Measurements from ENCODE around the gene OXLD1.

OXLD1 gene

GRCh38 chr17:81665205-81666091, 957 bp downstream of the OXLD1 start:
- ChIA-PET POLR2A (interaction anchor here (0.5 kb wide), 1 partner anchor 534 kb away, joined by 3 read pairs; no protein-coding TSS in a partner anchor), CTCF (interaction anchor here (0.6 to 3.9 kb wide), 4 partner anchors 9 to 38 kb away, joined by 3 to 16 read pairs (median 4); partner anchors contain the start of genes MRPL12 and PDE6G)
- DNase-seq (ENCODE audit: extremely low spot score), result peak; percentile 63
- TF ChIP-seq, protein P1, sequence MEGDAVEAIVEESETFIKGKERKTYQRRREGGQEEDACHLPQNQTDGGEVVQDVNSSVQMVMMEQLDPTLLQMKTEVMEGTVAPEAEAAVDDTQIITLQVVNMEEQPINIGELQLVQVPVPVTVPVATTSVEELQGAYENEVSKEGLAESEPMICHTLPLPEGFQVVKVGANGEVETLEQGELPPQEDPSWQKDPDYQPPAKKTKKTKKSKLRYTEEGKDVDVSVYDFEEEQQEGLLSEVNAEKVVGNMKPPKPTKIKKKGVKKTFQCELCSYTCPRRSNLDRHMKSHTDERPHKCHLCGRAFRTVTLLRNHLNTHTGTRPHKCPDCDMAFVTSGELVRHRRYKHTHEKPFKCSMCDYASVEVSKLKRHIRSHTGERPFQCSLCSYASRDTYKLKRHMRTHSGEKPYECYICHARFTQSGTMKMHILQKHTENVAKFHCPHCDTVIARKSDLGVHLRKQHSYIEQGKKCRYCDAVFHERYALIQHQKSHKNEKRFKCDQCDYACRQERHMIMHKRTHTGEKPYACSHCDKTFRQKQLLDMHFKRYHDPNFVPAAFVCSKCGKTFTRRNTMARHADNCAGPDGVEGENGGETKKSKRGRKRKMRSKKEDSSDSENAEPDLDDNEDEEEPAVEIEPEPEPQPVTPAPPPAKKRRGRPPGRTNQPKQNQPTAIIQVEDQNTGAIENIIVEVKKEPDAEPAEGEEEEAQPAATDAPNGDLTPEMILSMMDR (IDR thresholded peaks at IDR 0.05; ENCODE audit: control extremely low read depth, extremely low read depth, low read depth, missing control alignments), result no peak

- ChIA-PET CTCF (interaction anchor here (0.9 kb wide), 1 partner anchor 13 kb away, joined by 3 read pairs; no protein-coding TSS in a partner anchor), POLR2A (no interaction called here)
- TF ChIP-seq, protein P1 (IDR thresholded peaks at IDR 0.05; ENCODE audit: control extremely low read depth, extremely low read depth, low read depth, missing control alignments), result no peak
- DNase-seq (ENCODE audit: extremely low spot score), result no peak
Measured at GRCh38 chr17:81664051-81664470, 2.3 kb downstream of the OXLD1 start.

DNA sequence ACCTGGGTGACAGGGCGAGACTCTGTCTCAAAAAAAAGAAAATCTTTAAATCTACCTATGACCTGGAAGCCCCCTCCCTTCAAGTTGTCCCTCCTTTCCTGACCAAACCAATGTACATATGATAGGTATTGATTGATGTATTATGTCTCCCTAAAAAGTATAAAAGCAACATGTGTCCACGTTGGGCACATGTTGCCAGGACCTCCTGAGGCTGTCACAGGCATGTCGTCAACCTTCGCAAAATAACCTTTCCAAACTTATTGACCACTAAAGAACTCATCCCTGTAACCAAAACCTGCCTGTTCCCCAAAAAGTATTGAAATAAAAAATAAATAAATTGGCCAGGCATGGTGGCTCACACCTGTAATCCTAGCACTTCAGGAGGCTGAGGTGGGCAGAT, 4.4 kb downstream of the OXLD1 start:
- TF ChIP-seq, protein P1 (IDR thresholded peaks at IDR 0.05; ENCODE audit: control extremely low read depth, extremely low read depth, low read depth, missing control alignments), result no peak
- ChIA-PET CTCF (no interaction called here), POLR2A (interaction anchor here (0.5 kb wide), 1 partner anchor 43 kb away, joined by 7 read pairs; no protein-coding TSS in a partner anchor)
- no peak for DNase-seq (ENCODE audit: extremely low spot score)

DNA sequence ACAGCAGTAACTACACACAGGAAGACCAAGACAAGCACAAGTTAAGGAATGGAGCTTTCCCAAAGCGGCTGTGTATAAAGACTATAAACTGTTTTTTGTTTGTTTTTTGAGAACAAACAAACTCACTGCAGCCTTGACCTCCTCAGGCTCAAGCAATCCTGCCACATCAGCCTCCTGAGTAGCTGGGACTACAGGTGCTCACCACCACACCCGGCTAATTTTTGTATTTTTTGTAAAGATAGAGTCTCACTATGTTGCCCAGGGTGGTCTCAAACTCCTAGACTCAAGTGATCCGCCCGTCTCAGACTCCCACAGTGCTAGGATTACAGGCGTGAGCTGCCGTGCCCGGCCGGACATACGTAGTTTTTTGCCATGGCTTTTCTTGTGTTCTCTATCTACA, 6.0 kb downstream of the OXLD1 start:
- ChIA-PET CTCF (interaction anchor here (1.2 kb wide), 1 partner anchor 42 kb away, joined by 4 read pairs; the partner anchor contains the start of gene MRPL12), POLR2A (no interaction called here)
- TF ChIP-seq, protein P1 (IDR thresholded peaks at IDR 0.05; ENCODE audit: control extremely low read depth, extremely low read depth, low read depth, missing control alignments), result no peak
- no peak for DNase-seq (ENCODE audit: extremely low spot score)

DNA sequence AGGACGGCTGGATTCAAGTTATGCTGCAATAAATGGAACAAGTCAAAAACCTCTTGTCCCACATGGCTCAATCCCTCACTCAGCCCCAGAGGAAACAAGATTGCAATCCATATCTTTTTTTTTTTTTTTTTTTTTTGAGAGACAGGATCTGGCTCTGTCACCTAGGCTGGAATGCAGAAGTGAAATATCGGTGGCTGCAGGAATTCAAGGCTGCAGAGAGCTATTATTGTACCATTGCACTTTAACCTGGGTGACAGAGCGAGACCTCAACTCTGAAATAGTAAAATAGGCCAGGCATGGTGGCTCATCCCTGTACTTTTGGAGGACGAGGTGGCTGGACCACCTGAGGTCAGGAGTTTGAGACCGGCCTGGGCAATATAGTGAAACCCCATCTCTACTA, 7.4 kb downstream of the OXLD1 start:
- no peak for DNase-seq (ENCODE audit: extremely low spot score)
- CTCF ChIA-PET, result no interaction called here
- TF ChIP-seq, protein P1 (IDR thresholded peaks at IDR 0.05; ENCODE audit: control extremely low read depth, extremely low read depth, low read depth, missing control alignments), result no peak
- POLR2A ChIA-PET, result no interaction called here

GRCh38 chr17:81656835-81657234, 9.6 kb downstream of the OXLD1 start:
- DNase-seq (ENCODE audit: extremely low spot score), result no peak
- POLR2A ChIA-PET, result no interaction called here
- TF ChIP-seq, protein P1 (IDR thresholded peaks at IDR 0.05; ENCODE audit: control extremely low read depth, extremely low read depth, low read depth, missing control alignments), result no peak
- CTCF ChIA-PET, result interaction anchor here (1.3 to 1.5 kb wide), 2 partner anchors 9 to 53 kb away, joined by 3 to 4 read pairs; partner anchors contain the start of genes CCDC137 and OXLD1
